Activated CD4-positive, alpha-beta T cell treated with anti-CD3 and anti-CD28 coated beads for 4 hours (primary cell): ENCODE measurements around the gene OSBPL1A.

ENCODE experiments used
- DNase-seq, 2 donors: peaks; one replicate each; pipeline ENCODE4 v3.0.0-alpha.2; 2020

The OSBPL1A gene

GRCh38 chr18:24333084-24333483 lies 64.5 kb downstream of the OSBPL1A start:
- DNase-seq: no peak

GRCh38 chr18:24326211-24326610 lies 71.4 kb downstream of the OSBPL1A start:
- no peak for DNase-seq

GRCh38 chr18:24322584-24323136 lies 75.0 kb downstream of the OSBPL1A start:
- DNase-seq: no peak

- DNase-seq: no peak
These were observed 76.6 kb downstream of the OSBPL1A start for GRCh38 chr18:24321071-24321470.

- no peak for DNase-seq
These were observed 77.9 kb downstream of the OSBPL1A start for GRCh38 chr18:24319757-24320156.

- no peak for DNase-seq
These were observed 80.3 kb downstream of the OSBPL1A start for GRCh38 chr18:24317370-24317769.

- no peak for DNase-seq
These were observed 82.5 kb downstream of the OSBPL1A start for GRCh38 chr18:24315170-24315569.

- DNase-seq: no peak
These were observed 91.4 kb downstream of the OSBPL1A start for GRCh38 chr18:24306201-24306600.

- DNase-seq: no peak
These were observed 96.9 kb downstream of the OSBPL1A start for GRCh38 chr18:24300703-24301102.

- no peak for DNase-seq
These were observed 101.3 kb downstream of the OSBPL1A start for GRCh38 chr18:24296276-24296675.

GRCh38 chr18:24293254-24293653 lies 104.4 kb downstream of the OSBPL1A start:
- DNase-seq: no peak

GRCh38 chr18:24278591-24278990 lies 119.0 kb downstream of the OSBPL1A start:
- no peak for DNase-seq

- no peak for DNase-seq
These were observed 120.0 kb downstream of the OSBPL1A start for GRCh38 chr18:24277516-24278195.

- DNase-seq: no peak
These were observed 120.6 kb downstream of the OSBPL1A start for GRCh38 chr18:24276994-24277393.

GRCh38 chr18:24274837-24275236 lies 122.8 kb downstream of the OSBPL1A start:
- DNase-seq: no peak

- no peak for DNase-seq
These were observed 124.0 kb downstream of the OSBPL1A start for GRCh38 chr18:24273596-24273995.

GRCh38 chr18:24272229-24272525 lies 125.4 kb downstream of the OSBPL1A start:
- no peak for DNase-seq

- DNase-seq: no peak
These were observed 126.0 kb downstream of the OSBPL1A start for GRCh38 chr18:24271381-24272228.

GRCh38 chr18:24270937-24271380 lies 126.7 kb downstream of the OSBPL1A start:
- DNase-seq: no peak

GRCh38 chr18:24270358-24270936 lies 127.2 kb downstream of the OSBPL1A start:
- no peak for DNase-seq

GRCh38 chr18:24268784-24269550 lies 128.7 kb downstream of the OSBPL1A start:
- no peak for DNase-seq

- no peak for DNase-seq
These were observed 129.7 kb downstream of the OSBPL1A start for GRCh38 chr18:24267878-24268277.

GRCh38 chr18:24266131-24266530 lies 131.5 kb downstream of the OSBPL1A start:
- DNase-seq: no peak
